K562 (cell line): ENCODE measurements around the gene CCL16. TPM values are rescaled to one million over a fixed set of nuclear protein-coding genes. Genes with fewer than 3 reads are reported as not detected.

Source experiments
- ATAC-seq: fragments of 200-7000 bp; cut with Tn5 transposase; 3 replicates; pipeline ENCODE4 v1.9.1; 2020; ENCODE audit warnings: moderate library complexity
- BruUV-seq: library from RNA; stranded (reverse); fragments of 400-500 nt; replicated peaks from 2 replicates; lab custom pipeline; 2021; lab: Mats Ljungman, UMichigan
- CTCF ChIA-PET: fragments of 300-600 bp; formaldehyde crosslinking; extraction: SDS; loops from one replicate; lab custom pipeline; 2021; ENCODE audit warnings: low intra/inter-chr PET ratio; lab: Yijun Ruan, JAX
- POLR2A ChIA-PET: fragments of 300-600, 350-650 bp; sonication (Branson Sonifier 250); formaldehyde crosslinking; extraction: SDS; loops from one replicate; lab custom pipeline; 2021; ENCODE audit warnings: antibody characterized with exemption, inconsistent platforms; lab: Yijun Ruan, JAX
- DNase-seq, 4 experiments: peaks; one replicate each; pipeline versions ENCODE4 v3.0.0 to v3.0.0-alpha.2; 2011 to 2018; ENCODE audit warnings: low spot score in 3 of 4, mixed read lengths in 3 of 4; ENCODE audit errors: extremely low read depth in 1 of 4
- FAIRE-seq: peaks from 2 replicates; lab custom pipeline; 2011; peaks lifted over from hg19 to GRCh38; lab: Jason Lieb, UNC
- H2AFZ ChIP-seq: 2 replicates; pipeline ENCODE4 v1.6.0; 2011; ENCODE audit warnings: low read depth, low read length, control low read depth, inconsistent platforms
- H3K27ac ChIP-seq: fragments of 200-600 bp; 3 replicates; pipeline ENCODE4 v1.8.0; 2011; ENCODE audit warnings: low read depth, mild to moderate bottlenecking, control low read depth, inconsistent platforms, low read length, moderate library complexity, mixed read lengths; ENCODE audit errors: extremely low read depth
- H3K27me3 ChIP-seq, 2 experiments: fragments of 300-600 bp in 1 of 2; 2 replicates in 1 of 2; 3 replicates in 1 of 2; pipeline versions ENCODE4 v1.6.0 to v1.8.0; 2011; ENCODE audit warnings: inconsistent platforms in 2 of 2, low read length in 2 of 2, mild to moderate bottlenecking in 1 of 2, mixed read lengths in 1 of 2, moderate library complexity in 1 of 2; ENCODE audit not compliant: control insufficient read depth in 2 of 2, insufficient read depth in 2 of 2
- H3K36me3 ChIP-seq: fragments of 300-600 bp; 3 replicates; pipeline ENCODE4 v1.8.0; 2011; ENCODE audit warnings: mild to moderate bottlenecking, low read length, inconsistent platforms; ENCODE audit not compliant: control insufficient read depth, insufficient read depth
- H3K4me1 ChIP-seq, 2 experiments: fragments of 200-600 bp in 1 of 2; replicated peaks in 1 of 2; 2 replicates in 1 of 2; 3 replicates in 1 of 2; pipeline versions ENCODE4 v1.5.1 to v1.8.0; 2011; ENCODE audit warnings: inconsistent platforms in 2 of 2, low read length in 2 of 2, mild to moderate bottlenecking in 1 of 2, mixed read lengths in 1 of 2, moderate library complexity in 1 of 2; ENCODE audit not compliant: control insufficient read depth in 2 of 2, insufficient read depth in 2 of 2
- H3K4me2 ChIP-seq: 2 replicates; pipeline ENCODE4 v1.6.1; 2011; ENCODE audit warnings: low read length, control low read depth, inconsistent platforms, mixed read lengths; ENCODE audit not compliant: insufficient read depth
- H3K4me3 ChIP-seq: fragments of 200-600 bp; sonication (generic), shearing (Covaris generic); 2 replicates; pipeline ENCODE4 v1.5.1; 2016; ENCODE audit warnings: control low read depth, inconsistent platforms
- H3K79me2 ChIP-seq: fragments of 200-600 bp; 3 replicates; pipeline ENCODE4 v1.8.0; 2011; ENCODE audit warnings: low read length, inconsistent platforms; ENCODE audit not compliant: control insufficient read depth, insufficient read depth
- H3K9ac ChIP-seq, 2 experiments: 2 replicates each; pipeline versions ENCODE4 v1.6.0 to v1.6.1; 2011; ENCODE audit warnings: low read depth in 2 of 2, low read length in 2 of 2, control low read depth in 1 of 2, inconsistent platforms in 1 of 2, mild to moderate bottlenecking in 1 of 2, mixed read lengths in 1 of 2; ENCODE audit not compliant: insufficient read depth in 1 of 2
- H3K9me1 ChIP-seq: one replicate; pipeline ENCODE4 v1.6.0; 2011; ENCODE audit warnings: inconsistent platforms, mild to moderate bottlenecking, low read length, moderate library complexity; ENCODE audit not compliant: control insufficient read depth, insufficient read depth
- H3K9me3 ChIP-seq: replicated peaks from 2 replicates; pipeline ENCODE4 v1.5.1; 2011; ENCODE audit warnings: low read depth, low read length, inconsistent platforms; ENCODE audit not compliant: control insufficient read depth, insufficient read depth
- H4K20me1 ChIP-seq: replicated peaks from 2 replicates; pipeline ENCODE4 v1.6.1; 2011; ENCODE audit warnings: low read length, inconsistent platforms, mixed read lengths; ENCODE audit not compliant: control insufficient read depth, insufficient read depth
- ADNP ChIP-seq: fragments of 200-800 bp; sonication (Bioruptor generic); IDR thresholded peaks from 2 replicates; pipeline ENCODE4 v1.6.1; 2016; ENCODE audit warnings: missing genetic modification characterization, missing compliant biosample characterization
- HNRNPK ChIP-seq: fragments of 200-400 bp; formaldehyde crosslinking; IDR thresholded peaks from one replicate; pipeline ENCODE4 v1.6.1; 2018; ENCODE audit warnings: mild to moderate bottlenecking, low read depth, low read length; ENCODE audit not compliant: poor library complexity, severe bottlenecking
- MAFG ChIP-seq: fragments of 450-650 bp; conservative IDR thresholded peaks from 2 replicates; pipeline ENCODE4 v1.6.1; 2016; ENCODE audit warnings: missing genetic modification characterization, missing compliant biosample characterization
- MCM2 ChIP-seq: fragments of 450-650 bp; IDR thresholded peaks from 2 replicates; pipeline ENCODE4 v1.6.1; 2017; ENCODE audit warnings: low read depth, mild to moderate bottlenecking
- MYNN ChIP-seq, 2 experiments: sonication (generic); formaldehyde crosslinking in 1 of 2; IDR thresholded peaks; 2 replicates each; pipeline versions ENCODE4 v1.5.0 to v1.6.1; 2016 to 2020; ENCODE audit warnings: antibody characterized with exemption in 1 of 2, missing genetic modification reagents in 1 of 2
- NFIC ChIP-seq: fragments of 450-650 bp; IDR thresholded peaks from 2 replicates; pipeline ENCODE4 v1.6.1; 2017; ENCODE audit warnings: mild to moderate bottlenecking, inconsistent platforms
- NFRKB ChIP-seq: fragments of 450-650 bp; IDR thresholded peaks from 2 replicates; pipeline ENCODE4 v1.6.1; 2016; ENCODE audit warnings: low read depth
- RNF2 ChIP-seq: sonication (generic); IDR thresholded peaks from 2 replicates; pipeline ENCODE4 v1.6.1; 2016
- SNAPC5 ChIP-seq: fragments of 250-450 bp; sonication (Bioruptor Pico); IDR thresholded peaks from 2 replicates; pipeline ENCODE4 v1.8.0; 2021; ENCODE audit warnings: moderate library complexity, mild to moderate bottlenecking, inconsistent platforms
- TCF15 ChIP-seq: fragments of 250-450 bp; sonication (Bioruptor Pico); IDR thresholded peaks from 2 replicates; pipeline ENCODE4 v1.8.0; 2022; ENCODE audit warnings: moderate library complexity, mild to moderate bottlenecking, inconsistent platforms
- XRCC3 ChIP-seq: fragments of 450-650 bp; IDR thresholded peaks from 2 replicates; pipeline ENCODE4 v1.6.1; 2017; ENCODE audit warnings: mild to moderate bottlenecking, moderate library complexity
- ZC3H11A ChIP-seq: IDR thresholded peaks from 2 replicates; pipeline ENCODE4 v1.6.1; 2012; ENCODE audit warnings: low read depth, low read length, improper control_type of control experiment
- ZNF778 ChIP-seq: fragments of 450-650 bp; formaldehyde crosslinking; IDR thresholded peaks from 2 replicates; pipeline ENCODE4 v1.4.0; 2020; ENCODE audit warnings: mild to moderate bottlenecking, moderate library complexity
- WGBS: fragments of 100-300 bp; shearing (Covaris generic); methylation state at CpG from one replicate; pipeline ENCODE4 v1.1.6; 2016; ENCODE audit warnings: low coverage, mixed read lengths; ENCODE audit not compliant: insufficient coverage; ENCODE audit errors: missing lambda C conversion rate; 5-methylcytosine and 5-hydroxymethylcytosine counted together
- in situ Hi-C: fragments of 300-500 bp; cut with MboI; formaldehyde crosslinking; loops from 4 replicates; pipeline ENCODE4 v1.15.0; 2018; ENCODE audit warnings: inconsistent platforms, mixed read lengths
- intact Hi-C: fragments of 100-400 bp; cut with micrococcal nuclease; formaldehyde crosslinking; loops from 2 replicates; pipeline ENCODE4 v1.14.2; 2022
- polyA plus RNA-seq, 8 experiments: library from polyadenylated mRNA; depleted of rRNA in 4 of 8; stranded (reverse) in 5 of 8; unstranded in 3 of 8; fragments of >200 nt; fragmentation: Nextera tagmentation in 2 of 8; fragmentation: Illumina TruSeq in 1 of 8; extraction: Ambion mirVana in 2 of 8; extraction: Trizol in 1 of 8; gene quantifications; 2 replicates each; pipeline versions ENCODE4 v1.2.1 to v1.2.3, GENCODE V29; 2011 to 2014; ENCODE audit warnings: inconsistent platforms in 1 of 8, missing spikeins in 1 of 8
- total RNA-seq, 7 experiments: library from RNA; depleted of rRNA in 6 of 7; stranded (reverse); fragments of >200 nt in 6 of 7; fragmentation: Illumina TruSeq in 2 of 7; extraction: Trizol in 2 of 7; gene quantifications; 2 replicates each; pipeline versions ENCODE4 v1.2.1 to v1.2.3, GENCODE V29; 2011 to 2021; ENCODE audit warnings: low replicate concordance in 1 of 7
- TF ChIP-seq, protein P1 (sequence below): sonication (generic); formaldehyde crosslinking; IDR thresholded peaks from 2 replicates; pipeline ENCODE4 v1.8.1; 2023; ENCODE audit warnings: mild to moderate bottlenecking, missing genetic modification reagents

The CCL16 gene
- total and polyA plus RNA-seq, 9 of the 15 experiments (the other 6 are each of a cell fraction or from before 2014, with no cell fraction given): not detected

DNA sequence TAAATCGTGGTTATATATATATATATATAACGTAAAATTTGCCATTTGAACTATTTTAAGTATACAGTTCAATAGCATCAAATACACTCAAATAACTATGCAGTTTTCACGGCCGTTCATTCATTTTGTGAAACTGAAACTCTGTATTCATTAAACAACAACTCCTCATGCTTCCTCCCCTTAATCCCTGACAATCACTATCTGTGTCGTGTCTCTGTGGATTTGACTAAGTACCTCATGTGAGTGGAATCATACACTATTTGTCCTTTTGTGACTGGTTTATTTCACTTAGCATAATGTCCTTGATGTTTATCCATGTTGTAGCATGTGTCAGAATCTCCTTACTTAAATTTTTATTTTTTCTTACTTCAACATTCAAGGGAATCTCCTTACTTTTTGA lies 33.6 kb upstream of the CCL16 start:
- in situ Hi-C loops: no loop called here
- Histone ChIP-seq H3K79me2 (no peaks in the 10 kb centered on the region), H3K27me3 (peaks cover 0 to 6% of the 10 kb centered on the region in 2 experiments; a peak in 3 of 5 replicates), H3K4me1 (no peaks in the 10 kb centered on the region; a peak in 1 of 5 replicates), H3K9me1 (no peaks in the 10 kb centered on the region), H3K36me3 (no peaks in the 10 kb centered on the region), H4K20me1 (0 out of 2 replicates have a peak, but pooled peaks cover 3% of the 10 kb centered on the region), H3K9ac (no peak overlapping the region), H3K9me3 (no peaks in the 10 kb centered on the region), H3K4me2 (no peak overlapping the region), H2AFZ (no peak overlapping the region), H3K27ac (no peak overlapping the region), H3K4me3 (no peak overlapping the region)
- no peak for TF ChIP-seq NFIC
- no peak for TF ChIP-seq ADNP (tag)
- TF ChIP-seq NFRKB: no peak
- TF ChIP-seq RNF2: no peak
- TF ChIP-seq ZC3H11A: no peak
- no peak for TF ChIP-seq ZNF778 (CRISPR knock-in tag)
- ChIA-PET POLR2A (interaction anchor here (1.5 kb wide), 1 partner anchor 10 kb away, joined by 3 read pairs; no protein-coding TSS in a partner anchor), CTCF (no interaction called here)
- intact Hi-C loops: no loop called here
- no TSS peak for BruUV-seq
- DNase-seq (no peak), FAIRE-seq (no peak), ATAC-seq (no peak)
- 1% methylated on average over 5 of the region's 5 CpGs for WGBS

DNA sequence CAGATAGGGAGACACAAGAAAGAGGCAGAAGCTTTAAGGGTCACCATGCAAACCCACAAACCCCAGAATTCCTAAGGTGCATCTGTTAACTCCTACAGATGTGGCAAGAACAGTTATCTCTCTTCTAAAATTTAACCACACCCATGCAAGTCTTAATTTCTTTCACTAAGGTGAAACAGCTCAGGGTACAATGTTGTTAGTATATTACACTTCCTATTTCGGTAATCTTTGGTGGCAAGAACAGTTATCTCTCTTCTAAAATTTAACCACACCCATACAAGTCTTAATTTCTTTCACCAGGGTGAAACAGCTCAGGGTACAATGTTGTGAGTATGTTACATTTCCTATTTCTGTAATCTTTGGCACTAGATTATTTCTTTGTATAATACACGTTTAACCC lies 29.9 kb upstream of the CCL16 start:
- ATAC-seq: no peak
- H2AFZ ChIP-seq: no peak overlapping the region
- ChIA-PET POLR2A (no interaction called here), CTCF (no interaction called here)
- in situ Hi-C loops (no loop called here), intact Hi-C loops (no loop called here)
- FAIRE-seq: no peak
- peaks cover 0 to 4% of the 10 kb centered on the region in 2 experiments; a peak in 2 of 5 replicates for H3K4me1 ChIP-seq
- 0% methylated on average over 2 of the region's 2 CpGs for WGBS
- no peak overlapping the region for H3K27ac ChIP-seq
- no peaks in the 10 kb centered on the region for H4K20me1 ChIP-seq
- peaks cover 0 to 22% of the 10 kb centered on the region in 2 experiments; a peak in 3 of 5 replicates for H3K27me3 ChIP-seq
- H3K4me3 ChIP-seq: no peak overlapping the region
- no peaks in the 10 kb centered on the region for H3K9me3 ChIP-seq
- no TSS peak for BruUV-seq
- H3K9ac ChIP-seq: no peak overlapping the region
- H3K9me1 ChIP-seq: no peaks in the 10 kb centered on the region
- no peaks in the 10 kb centered on the region for H3K79me2 ChIP-seq
- no peak overlapping the region for H3K4me2 ChIP-seq
- no peaks in the 10 kb centered on the region for H3K36me3 ChIP-seq
- no peak for DNase-seq
- TF ChIP-seq, protein P1, sequence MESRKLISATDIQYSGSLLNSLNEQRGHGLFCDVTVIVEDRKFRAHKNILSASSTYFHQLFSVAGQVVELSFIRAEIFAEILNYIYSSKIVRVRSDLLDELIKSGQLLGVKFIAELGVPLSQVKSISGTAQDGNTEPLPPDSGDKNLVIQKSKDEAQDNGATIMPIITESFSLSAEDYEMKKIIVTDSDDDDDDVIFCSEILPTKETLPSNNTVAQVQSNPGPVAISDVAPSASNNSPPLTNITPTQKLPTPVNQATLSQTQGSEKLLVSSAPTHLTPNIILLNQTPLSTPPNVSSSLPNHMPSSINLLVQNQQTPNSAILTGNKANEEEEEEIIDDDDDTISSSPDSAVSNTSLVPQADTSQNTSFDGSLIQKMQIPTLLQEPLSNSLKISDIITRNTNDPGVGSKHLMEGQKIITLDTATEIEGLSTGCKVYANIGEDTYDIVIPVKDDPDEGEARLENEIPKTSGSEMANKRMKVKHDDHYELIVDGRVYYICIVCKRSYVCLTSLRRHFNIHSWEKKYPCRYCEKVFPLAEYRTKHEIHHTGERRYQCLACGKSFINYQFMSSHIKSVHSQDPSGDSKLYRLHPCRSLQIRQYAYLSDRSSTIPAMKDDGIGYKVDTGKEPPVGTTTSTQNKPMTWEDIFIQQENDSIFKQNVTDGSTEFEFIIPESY (CRISPR knock-in tag): no peak
- no peak for TF ChIP-seq XRCC3
- no peak for TF ChIP-seq MAFG (tag)
- no peak for TF ChIP-seq MCM2
- TF ChIP-seq HNRNPK: no peak
- no peak for TF ChIP-seq MYNN (IDR thresholded peaks at IDR 0.05)
- no peak for TF ChIP-seq MYNN (CRISPR knock-in tag; IDR thresholded peaks at IDR 0.05)
- TF ChIP-seq TCF15: no peak
- no peak for TF ChIP-seq SNAPC5 (CRISPR knock-in tag)
